ENCODE data around the gene NTN4.

DNA sequence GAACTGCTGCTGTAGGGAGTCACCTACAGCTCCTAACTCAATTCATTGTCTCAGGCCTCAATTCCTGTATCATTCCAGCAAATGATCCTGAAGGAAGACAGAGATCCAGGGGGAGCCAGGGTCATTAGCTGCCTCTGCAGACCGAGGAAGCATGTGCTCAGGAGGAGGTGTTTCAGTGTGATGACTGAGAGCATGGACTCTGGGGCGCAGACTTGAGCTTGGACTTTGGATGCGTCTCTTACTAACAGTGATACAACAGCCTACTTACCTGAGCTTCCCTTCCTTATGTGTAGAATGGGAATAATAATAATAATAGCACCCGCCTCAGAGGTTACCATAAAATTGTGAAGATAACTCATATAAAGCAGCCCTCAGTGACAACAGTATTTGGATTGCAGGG lies 147.3 kb downstream of the NTN4 start:
- TF ChIP-seq, protein P1, sequence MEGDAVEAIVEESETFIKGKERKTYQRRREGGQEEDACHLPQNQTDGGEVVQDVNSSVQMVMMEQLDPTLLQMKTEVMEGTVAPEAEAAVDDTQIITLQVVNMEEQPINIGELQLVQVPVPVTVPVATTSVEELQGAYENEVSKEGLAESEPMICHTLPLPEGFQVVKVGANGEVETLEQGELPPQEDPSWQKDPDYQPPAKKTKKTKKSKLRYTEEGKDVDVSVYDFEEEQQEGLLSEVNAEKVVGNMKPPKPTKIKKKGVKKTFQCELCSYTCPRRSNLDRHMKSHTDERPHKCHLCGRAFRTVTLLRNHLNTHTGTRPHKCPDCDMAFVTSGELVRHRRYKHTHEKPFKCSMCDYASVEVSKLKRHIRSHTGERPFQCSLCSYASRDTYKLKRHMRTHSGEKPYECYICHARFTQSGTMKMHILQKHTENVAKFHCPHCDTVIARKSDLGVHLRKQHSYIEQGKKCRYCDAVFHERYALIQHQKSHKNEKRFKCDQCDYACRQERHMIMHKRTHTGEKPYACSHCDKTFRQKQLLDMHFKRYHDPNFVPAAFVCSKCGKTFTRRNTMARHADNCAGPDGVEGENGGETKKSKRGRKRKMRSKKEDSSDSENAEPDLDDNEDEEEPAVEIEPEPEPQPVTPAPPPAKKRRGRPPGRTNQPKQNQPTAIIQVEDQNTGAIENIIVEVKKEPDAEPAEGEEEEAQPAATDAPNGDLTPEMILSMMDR (IDR thresholded peaks at IDR 0.05): no peak
- no peak for TF ChIP-seq POLR2A (IDR thresholded peaks at IDR 0.05)
